Measurements from ENCODE around the gene IREB2.
A peak's percentile ranks its signal among the peaks of the same experiment; 100 is the strongest.

The IREB2 gene

GRCh38 chr15:78437107-78437761, 782 bp upstream of the IREB2 start:
- no peak for DNase-seq (ENCODE audit: low spot score)

- DNase-seq (ENCODE audit: low spot score) = peak; percentile 16
Observed at GRCh38 chr15:78438619-78439285, 736 bp downstream of the IREB2 start.

GRCh38 chr15:78440375-78441373, 2.7 kb downstream of the IREB2 start:
- no peak for DNase-seq (ENCODE audit: low spot score)

GRCh38 chr15:78444255-78444654, 6.2 kb downstream of the IREB2 start:
- no peak for DNase-seq (ENCODE audit: low spot score)

GRCh38 chr15:78445875-78446274, 7.9 kb downstream of the IREB2 start:
- DNase-seq (ENCODE audit: low spot score) = no peak

GRCh38 chr15:78446551-78446950, 8.5 kb downstream of the IREB2 start:
- DNase-seq (ENCODE audit: low spot score) = no peak

GRCh38 chr15:78448441-78449219, 10.6 kb downstream of the IREB2 start:
- no peak for DNase-seq (ENCODE audit: low spot score)

GRCh38 chr15:78449220-78449999, 11.4 kb downstream of the IREB2 start:
- DNase-seq (ENCODE audit: low spot score) = no peak

GRCh38 chr15:78450285-78450858, 12.4 kb downstream of the IREB2 start:
- no peak for DNase-seq (ENCODE audit: low spot score)

- no peak for DNase-seq (ENCODE audit: low spot score)
Observed at GRCh38 chr15:78452485-78452884, 14.5 kb downstream of the IREB2 start.

GRCh38 chr15:78453447-78453846, 15.4 kb downstream of the IREB2 start:
- DNase-seq (ENCODE audit: low spot score) = peak; percentile 1

GRCh38 chr15:78454992-78455391, 17.0 kb downstream of the IREB2 start:
- DNase-seq (ENCODE audit: low spot score) = no peak

- no peak for DNase-seq (ENCODE audit: low spot score)
Observed at GRCh38 chr15:78455749-78456148, 17.7 kb downstream of the IREB2 start.

GRCh38 chr15:78456426-78456825, 18.4 kb downstream of the IREB2 start:
- DNase-seq (ENCODE audit: low spot score) = no peak

- DNase-seq (ENCODE audit: low spot score) = no peak
Observed at GRCh38 chr15:78457101-78457500, 19.1 kb downstream of the IREB2 start.

- DNase-seq (ENCODE audit: low spot score) = no peak
Observed at GRCh38 chr15:78460737-78461136, 22.7 kb downstream of the IREB2 start.

GRCh38 chr15:78461171-78461888, 23.3 kb downstream of the IREB2 start:
- DNase-seq (ENCODE audit: low spot score) = peak; percentile 39

GRCh38 chr15:78469031-78469430, 31.0 kb downstream of the IREB2 start:
- no peak for DNase-seq (ENCODE audit: low spot score)

GRCh38 chr15:78477295-78477694, 39.3 kb downstream of the IREB2 start:
- DNase-seq (ENCODE audit: low spot score) = no peak

- no peak for DNase-seq (ENCODE audit: low spot score)
Observed at GRCh38 chr15:78479650-78480049, 41.6 kb downstream of the IREB2 start.

Measured in CD4-positive, alpha-beta T cell treated with Interleukin-2 at 100 ng/mL for 4 hours (primary cell).